Aorta (tissue), 5 donors: Measurements from ENCODE around the gene SLC35D1. TPM values are rescaled to one million over a fixed set of nuclear protein-coding genes. Genes with fewer than 3 reads are reported as not detected.

Experiments used
- ATAC-seq: fragments of 200-7000 bp; cut with Tn5 transposase; one replicate; pipeline ENCODE4 v1.9.1; 2022; ENCODE audit warnings: moderate library complexity; ENCODE audit not compliant: low FRiP score
- DNase-seq, 2 donors: peaks; one replicate each; pipeline ENCODE4 v3.0.0-alpha.2; 2020
- H3K27ac ChIP-seq, 2 donors: one replicate each; pipeline ENCODE4 v1.5.1; 2013; ENCODE audit warnings: low read length in 2 of 2, mild to moderate bottlenecking in 2 of 2, moderate library complexity in 2 of 2, control low read depth in 1 of 2, inconsistent platforms in 1 of 2, low read depth in 1 of 2
- H3K27me3 ChIP-seq, 2 donors: one replicate each; pipeline ENCODE4 v1.6.1; 2013; ENCODE audit warnings: control low read depth in 1 of 2, low read length in 1 of 2, mild to moderate bottlenecking in 1 of 2, moderate library complexity in 1 of 2; ENCODE audit not compliant: insufficient read depth in 2 of 2, control insufficient read depth in 1 of 2
- H3K36me3 ChIP-seq, 2 donors: one replicate each; pipeline ENCODE4 v1.6.1; 2013; ENCODE audit warnings: control low read depth in 1 of 2, low read length in 1 of 2, mild to moderate bottlenecking in 1 of 2; ENCODE audit not compliant: insufficient read depth in 2 of 2, control insufficient read depth in 1 of 2
- H3K4me1 ChIP-seq, 2 donors: one replicate each; pipeline ENCODE4 v1.6.1; 2013; ENCODE audit warnings: low read length in 2 of 2, control low read depth in 1 of 2, mild to moderate bottlenecking in 1 of 2, moderate library complexity in 1 of 2; ENCODE audit not compliant: insufficient read depth in 2 of 2, control insufficient read depth in 1 of 2
- H3K4me3 ChIP-seq, 2 donors: one replicate each; pipeline ENCODE4 v1.5.1; 2013; ENCODE audit warnings: low read length in 2 of 2, control low read depth in 1 of 2, mild to moderate bottlenecking in 1 of 2
- H3K9me3 ChIP-seq: one replicate; pipeline ENCODE4 v1.6.1; 2013; ENCODE audit warnings: mild to moderate bottlenecking, low read length; ENCODE audit not compliant: control insufficient read depth
- WGBS, 2 donors: extraction: QIAGEN DNeasy Blood & Tissue Kit; methylation state at CpG; one replicate each; pipeline ENCODE4 v1.1.7; 2013; 5-methylcytosine and 5-hydroxymethylcytosine counted together
- intact Hi-C, 2 donors: fragments of 100-400 bp; cut with DNase I; formaldehyde crosslinking; loops; one replicate each; pipeline versions ENCODE4 v1.14.2 to v1.15.0; 2022
- polyA plus RNA-seq, 2 donors: library from polyadenylated mRNA; stranded (reverse); fragments of 200-250 nt; gene quantifications; one replicate each; pipeline ENCODE4 v1.2.3, GENCODE V29; 2013
- total RNA-seq, 2 donors: library from RNA; stranded (reverse); fragmentation: NEBNext Ultra II Directional; extraction: Animal tissue kit (Norgen Biotek cat#: 25700); gene quantifications; one replicate each; pipeline ENCODE4 v1.2.1, GENCODE V29; 2021
- donor health status: healthy with polysubstance abuse.
- donor health status: Bipolar disorder and iron deficiency.
- donor health status: DM: no; HTN: no; CAD: no.
- donor health status: DM: no; HTN: no; CAD: no.
- donor health status: DM: yes; HTN: yes; CAD: no.

SLC35D1 gene
- total and polyA plus RNA-seq, 4 donors = 2.9 to 17.8 (median 10.4) TPM

GRCh38 chr1:67040405-67040804 lies 13.5 kb downstream of the SLC35D1 start:
- no peaks in the 10 kb centered on the region for H3K4me1 ChIP-seq
- no peaks in the 10 kb centered on the region for H3K9me3 ChIP-seq
- no peak overlapping the region for H3K27ac ChIP-seq
- DNase-seq = no peak
- no peaks in the 10 kb centered on the region for H3K27me3 ChIP-seq
- no peak overlapping the region for H3K4me3 ChIP-seq
- intact Hi-C loops = no loop called here
- 99 to 100% methylated on average over 1 of the region's 1 CpG for WGBS, 2 donors
- no peak for ATAC-seq
- peaks cover 0 to 4% of the 10 kb centered on the region in 2 donors for H3K36me3 ChIP-seq

DNA sequence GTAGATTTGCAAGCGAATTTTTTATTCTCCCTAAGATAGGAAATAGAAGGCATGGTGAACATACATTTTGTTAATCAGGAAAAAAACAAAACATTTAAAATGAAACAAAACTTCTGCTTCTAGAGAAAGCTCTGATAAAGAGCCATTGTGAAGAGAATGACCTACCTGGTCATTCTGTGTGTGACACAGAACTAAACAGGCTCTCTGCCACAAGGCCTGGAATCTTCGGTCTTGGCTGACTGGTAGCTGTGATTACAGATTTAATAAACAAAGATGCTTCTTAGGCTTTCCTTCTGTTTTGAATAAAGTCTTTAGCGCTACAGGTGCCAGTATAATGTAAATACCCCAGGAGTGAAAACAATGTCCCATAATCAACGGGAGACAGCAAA lies 22.1 kb downstream of the SLC35D1 start:
- DNase-seq (no peak), ATAC-seq (no peak)
- WGBS, 2 donors = 71 to 72% methylated on average over 4 of the region's 4 CpGs
- H3K4me1 ChIP-seq = peaks cover 3 to 4% of the 10 kb centered on the region in 2 donors
- intact Hi-C loops = no loop called here
- H3K4me3 ChIP-seq = no peak overlapping the region
- peak overlapping the region; percentile 82 to 88 for H3K27ac ChIP-seq
- H3K9me3 ChIP-seq = no peaks in the 10 kb centered on the region
- H3K36me3 ChIP-seq = no peaks in the 10 kb centered on the region
- no peaks in the 10 kb centered on the region for H3K27me3 ChIP-seq

DNA sequence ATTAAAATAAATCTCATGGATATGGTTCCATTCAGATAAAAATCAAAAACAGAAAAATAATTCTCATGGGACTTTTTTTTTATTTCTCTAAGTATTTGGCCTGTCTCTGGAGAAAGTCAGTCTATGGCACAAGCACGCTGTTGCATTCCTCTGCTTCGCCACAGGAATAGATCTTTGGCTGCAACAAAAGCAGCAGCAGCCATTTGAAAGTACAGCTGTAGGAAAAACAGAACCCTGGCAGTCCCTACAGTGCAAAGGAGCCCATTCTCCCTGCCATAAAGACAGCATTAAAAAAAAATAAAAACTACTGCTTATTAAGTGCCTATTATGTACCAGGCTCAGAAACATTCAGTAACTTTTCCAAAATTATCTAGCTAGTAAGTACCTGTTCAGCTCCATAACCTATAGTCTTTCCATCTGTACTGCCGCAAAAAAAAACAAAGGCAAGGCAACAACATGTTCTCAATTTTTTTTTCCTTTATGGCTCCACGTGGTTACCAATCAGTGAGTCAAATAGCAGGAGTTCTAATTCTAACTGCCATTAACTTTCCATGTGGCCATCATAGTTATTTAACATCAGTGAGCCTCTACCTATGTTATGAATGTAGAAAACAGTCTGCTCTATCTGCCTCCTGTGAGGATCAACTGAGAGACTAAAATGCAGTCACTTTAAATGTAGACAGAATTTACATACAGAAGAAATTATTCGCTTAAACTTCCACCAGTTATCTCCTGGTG lies 22.7 kb downstream of the SLC35D1 start:
- intact Hi-C loops = no loop called here
- H3K27me3 ChIP-seq = no peaks in the 10 kb centered on the region
- 13 to 14% methylated on average over 5 of the region's 5 CpGs for WGBS, 2 donors
- H3K36me3 ChIP-seq = no peaks in the 10 kb centered on the region
- peaks cover 3 to 4% of the 10 kb centered on the region in 2 donors for H3K4me1 ChIP-seq
- peak overlapping the region; percentile 36 to 82 for H3K27ac ChIP-seq
- ATAC-seq = peak; percentile 69
- no peaks in the 10 kb centered on the region for H3K9me3 ChIP-seq
- H3K4me3 ChIP-seq = no peak overlapping the region
- DNase-seq = no peak

GRCh38 chr1:67029472-67029871 lies 24.5 kb downstream of the SLC35D1 start:
- no peaks in the 10 kb centered on the region for H3K9me3 ChIP-seq
- DNase-seq = no peak
- peaks cover 4 to 6% of the 10 kb centered on the region in 2 donors for H3K4me1 ChIP-seq
- intact Hi-C loops = no loop called here
- H3K4me3 ChIP-seq = no peak overlapping the region
- no peaks in the 10 kb centered on the region for H3K27me3 ChIP-seq
- H3K36me3 ChIP-seq = no peaks in the 10 kb centered on the region
- H3K27ac ChIP-seq = no peak overlapping the region
- WGBS, 2 donors = 81 to 83% methylated on average over 1 of the region's 1 CpG
- no peak for ATAC-seq

DNA sequence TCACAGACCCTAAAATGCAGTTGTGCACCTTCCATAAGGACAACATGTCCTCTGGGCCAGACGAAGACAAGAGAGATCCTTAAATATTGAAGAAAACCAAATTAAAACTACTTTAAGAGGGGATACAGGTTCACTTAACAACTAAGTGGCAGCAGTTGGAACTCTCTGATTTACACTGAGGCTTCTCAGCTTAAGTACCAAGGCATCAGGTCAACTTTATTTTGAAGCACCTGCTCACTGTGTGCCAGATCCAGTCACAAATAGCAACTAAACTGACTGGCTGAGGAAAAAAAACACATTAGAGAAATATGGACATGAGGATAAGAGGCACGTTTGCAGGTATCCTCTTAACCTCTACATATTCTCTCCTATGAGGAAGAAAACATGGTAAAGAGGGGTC lies 33.2 kb downstream of the SLC35D1 start:
- Histone ChIP-seq H3K9me3 (no peaks in the 10 kb centered on the region), H3K27ac (peak overlapping the region; percentile 88 to 99), H3K4me3 (no peak overlapping the region), H3K36me3 (no peaks in the 10 kb centered on the region), H3K4me1 (peaks cover 4 to 17% of the 10 kb centered on the region in 2 donors), H3K27me3 (no peaks in the 10 kb centered on the region)
- 9% methylated on average over 2 of the region's 2 CpGs for WGBS, 2 donors
- ATAC-seq (no peak), DNase-seq (no peak)
- intact Hi-C loops = no loop called here

DNA sequence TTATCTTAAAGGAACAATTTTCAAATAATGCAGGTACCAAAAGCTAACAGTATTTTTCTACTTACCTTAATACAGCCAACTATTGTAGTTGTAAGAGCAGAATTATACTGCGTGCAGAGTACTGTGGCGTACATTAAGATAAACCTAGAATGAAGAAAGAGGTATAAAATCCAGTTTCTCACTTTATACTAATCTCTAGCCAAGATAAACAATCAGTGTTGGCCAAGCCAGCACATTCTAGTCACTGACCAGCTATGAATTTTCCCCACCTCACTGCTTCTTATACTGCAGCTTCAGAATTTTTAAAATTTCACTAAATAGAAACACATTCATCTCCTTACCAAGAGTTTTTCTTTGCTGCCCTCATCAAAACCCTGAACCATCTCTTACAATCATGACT lies 33.6 kb downstream of the SLC35D1 start:
- DNase-seq (no peak), ATAC-seq (peak; percentile 22)
- Histone ChIP-seq H3K9me3 (no peaks in the 10 kb centered on the region), H3K4me1 (peaks cover 4 to 17% of the 10 kb centered on the region in 2 donors), H3K27ac (peak overlapping the region; percentile 88 to 99), H3K36me3 (no peaks in the 10 kb centered on the region), H3K27me3 (no peaks in the 10 kb centered on the region), H3K4me3 (no peak overlapping the region)
- WGBS, 2 donors = 7 to 16% methylated on average over 2 of the region's 2 CpGs
- intact Hi-C loops = no loop called here

DNA sequence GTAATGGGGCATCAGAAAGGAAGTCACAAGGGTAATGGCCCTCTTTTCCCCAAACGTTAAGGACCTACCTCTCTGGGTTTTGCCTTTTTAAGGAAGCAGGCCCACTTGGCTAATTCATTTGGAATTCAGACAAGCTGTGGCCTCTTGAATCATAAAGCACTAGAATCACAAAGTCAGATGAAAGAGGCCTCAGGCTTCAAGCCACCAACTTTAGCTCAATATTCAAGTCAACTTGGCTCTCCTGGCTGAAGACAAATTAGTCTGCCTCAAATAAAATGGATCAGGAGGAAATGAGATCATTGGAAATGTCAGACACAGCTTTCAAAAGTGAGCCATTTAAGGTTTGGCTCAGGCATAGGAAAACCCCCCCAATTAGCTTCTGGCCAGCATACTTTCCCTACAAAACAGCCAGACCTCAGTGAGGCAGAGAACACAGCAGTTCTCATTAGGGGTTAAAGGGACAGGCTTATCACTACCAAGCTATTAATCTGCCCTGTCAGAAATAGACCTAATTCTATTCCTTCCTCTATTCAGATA lies 34.3 kb downstream of the SLC35D1 start:
- 4 to 6% methylated on average over 1 of the region's 1 CpG for WGBS, 2 donors
- DNase-seq (no peak), ATAC-seq (peak; percentile 81)
- intact Hi-C loops = no loop called here
- Histone ChIP-seq H3K4me3 (no peak overlapping the region), H3K27me3 (no peaks in the 10 kb centered on the region), H3K36me3 (no peaks in the 10 kb centered on the region), H3K9me3 (no peaks in the 10 kb centered on the region), H3K27ac (peak overlapping the region; percentile 96 to 99), H3K4me1 (peaks cover 4 to 16% of the 10 kb centered on the region in 2 donors)

- Histone ChIP-seq H3K4me1 (peaks cover 4 to 14% of the 10 kb centered on the region in 2 donors), H3K27ac (peak overlapping the region; percentile 96 to 99), H3K27me3 (no peaks in the 10 kb centered on the region), H3K36me3 (no peaks in the 10 kb centered on the region), H3K4me3 (no peak overlapping the region), H3K9me3 (no peaks in the 10 kb centered on the region)
- ATAC-seq (no peak), DNase-seq (no peak)
- WGBS, 2 donors = 85 to 91% methylated on average over 4 of the region's 4 CpGs
- intact Hi-C loops = no loop called here
These were observed 34.8 kb downstream of the SLC35D1 start for GRCh38 chr1:67019121-67019520.

DNA sequence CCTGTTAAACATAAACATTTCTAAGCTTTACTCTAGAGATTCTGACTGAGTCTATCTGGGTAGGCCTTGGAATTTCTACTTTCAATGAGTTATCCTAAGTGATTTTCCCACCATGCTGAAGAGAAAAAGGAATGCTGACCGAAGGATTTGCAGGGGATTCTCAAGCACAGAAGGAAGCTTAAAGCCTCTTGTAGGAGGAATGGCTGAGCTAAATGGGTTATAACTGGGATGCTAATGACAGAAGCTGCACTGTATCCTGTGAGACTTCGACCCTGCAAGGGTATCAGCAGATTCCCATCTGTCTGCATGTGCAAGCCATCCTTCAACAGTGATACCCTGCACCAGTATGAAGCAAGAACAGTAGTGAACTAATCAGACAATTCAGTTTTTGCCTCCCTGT lies 35.4 kb downstream of the SLC35D1 start:
- ATAC-seq (no peak), DNase-seq (no peak)
- H3K9me3 ChIP-seq = no peaks in the 10 kb centered on the region
- no peaks in the 10 kb centered on the region for H3K36me3 ChIP-seq
- H3K4me1 ChIP-seq = peaks cover 4 to 14% of the 10 kb centered on the region in 2 donors
- 45 to 47% methylated on average over 2 of the region's 2 CpGs for WGBS, 2 donors
- intact Hi-C loops = no loop called here
- no peaks in the 10 kb centered on the region for H3K27me3 ChIP-seq
- no peak overlapping the region for H3K4me3 ChIP-seq
- peak overlapping the region; percentile 86 to 99 for H3K27ac ChIP-seq
